Ovary (tissue), 9 donors: Measurements from ENCODE around the gene LILRA6. TPM values are rescaled to one million over a fixed set of nuclear protein-coding genes. Genes with fewer than 3 reads are reported as not detected.

Source experiments
- microRNA-seq, 3 donors: library from miRNA; unstranded; fragments of <30 nt; microRNA quantifications; one replicate each; pipeline versions ENCODE4 to v1.2.0, GENCODE V29; 2019 to 2020
- polyA plus RNA-seq, 2 donors: library from polyadenylated mRNA; stranded (reverse); fragments of 200-250 nt in 1 of 2; fragments of 350-450 nt in 1 of 2; fragmentation: Illumina TruSeq in 1 of 2; extraction: RNeasy Lipid Tissue Mini Kit (QIAGEN cat#74804) in 1 of 2; gene quantifications; one replicate each; pipeline ENCODE4 v1.2.3, GENCODE V29; 2013 to 2014
- small RNA-seq: library from RNA; depleted of rRNA; stranded (forward); fragments of <200 nt; gene quantifications from one replicate; pipeline ENCODE3, GENCODE V24; 2016
- total RNA-seq, 7 donors: library from RNA; depleted of rRNA in 2 of 7; stranded (reverse); fragments of >200 nt in 2 of 7; fragmentation: NEBNext Ultra II Directional in 3 of 7; extraction: Animal tissue kit (Norgen Biotek cat#: 25700) in 3 of 7; gene quantifications; one replicate each; pipeline versions ENCODE4 v1.1.0 to v1.2.4, GENCODE V29; 2016 to 2023
- donor health status: DM: no; HTN: no; CAD: no; lungs with moderate emphysema.
- donor health status: DM: no; HTN: no; CAD: no.
- donor health status: Bipolar disorder and iron deficiency.
- donor health status: DM: yes; HTN: yes; CAD: no.
- donor health status: DM: no; HTN: no; CAD: no.
- donor health status: DM: yes; HTN: yes; CAD: no.

The LILRA6 gene
- total and polyA plus RNA-seq, 9 donors, result 0.61 to 2.7 (median 1.2) TPM

Small RNA genes lying within 50 kb of the gene (microRNA-seq; reads per million reads assigned to microRNA genes)
- gene MIR4752, result 0 reads per million in 3 donors

Small RNA genes lying within 50 kb of the gene (small RNA-seq; reads per million reads assigned to genes)
- gene MIR4752 (not detected), gene RNU6-1307P (not detected)

Other genes with a start within 250 kb of the LILRA6 start
- not detected for gene VSTM1, start 178.9 kb downstream of the LILRA6 start, total RNA-seq
- not detected for gene VSTM1, start 178.9 kb downstream of the LILRA6 start, polyA plus RNA-seq
- not detected for gene TARM1, start 161.4 kb downstream of the LILRA6 start, total RNA-seq
- not detected for gene TARM1, start 161.4 kb downstream of the LILRA6 start, polyA plus RNA-seq
- gene OSCAR, start 142.0 kb downstream of the LILRA6 start, total RNA-seq, result 1 to 10 TPM; 1.4 to 3.8 (median 2.1) TPM
- 1 to 10 TPM; 1.1 to 1.4 TPM for gene OSCAR, start 142.0 kb downstream of the LILRA6 start, polyA plus RNA-seq
- gene NDUFA3, start 139.9 kb downstream of the LILRA6 start, total RNA-seq, result 100 to 1,000 TPM in 3 of 7 donors, 10 to 100 TPM in 3, 1 to 10 TPM in 1; 6.2 to 110 (median 82.1) TPM
- 100 to 1,000 TPM in 1 of 2 donors, 10 to 100 TPM in 1; 58.3 to 110 TPM for gene NDUFA3, start 139.9 kb downstream of the LILRA6 start, polyA plus RNA-seq
- 10 to 100 TPM in 6 of 7 donors, 1 to 10 TPM in 1; 7.6 to 18.3 (median 12.8) TPM for gene TFPT, start 127.1 kb downstream of the LILRA6 start, total RNA-seq
- 10 to 100 TPM in 1 of 2 donors, 1 to 10 TPM in 1; 2.4 to 14.1 TPM for gene TFPT, start 127.1 kb downstream of the LILRA6 start, polyA plus RNA-seq
- gene PRPF31, start 127.0 kb downstream of the LILRA6 start, total RNA-seq, result 10 to 100 TPM; 30.0 to 59.5 (median 48.8) TPM
- 10 to 100 TPM; 51.1 to 62.2 TPM for gene PRPF31, start 127.0 kb downstream of the LILRA6 start, polyA plus RNA-seq
- gene CNOT3, start 105.0 kb downstream of the LILRA6 start, total RNA-seq, result 10 to 100 TPM; 14.4 to 44.8 (median 41.6) TPM
- 10 to 100 TPM; 30.9 to 65.6 TPM for gene CNOT3, start 105.0 kb downstream of the LILRA6 start, polyA plus RNA-seq
- 10 to 100 TPM in 1 of 7 donors, 1 to 10 TPM in 6; 6.4 to 11.1 (median 8.5) TPM for gene LENG1, start 83.1 kb downstream of the LILRA6 start, total RNA-seq
- gene LENG1, start 83.1 kb downstream of the LILRA6 start, polyA plus RNA-seq, result 10 to 100 TPM in 1 of 2 donors, 1 to 10 TPM in 1; 5.2 to 14.0 TPM
- gene TMC4, start 69.6 kb downstream of the LILRA6 start, total RNA-seq, result 100 to 1,000 TPM in 1 of 7 donors, 10 to 100 TPM in 1, 1 to 10 TPM in 3, under 1 TPM in 2; 0.45 to 103 (median 6.5) TPM
- gene TMC4, start 69.6 kb downstream of the LILRA6 start, polyA plus RNA-seq, result under 1 TPM; 0.79 to 0.87 TPM
- 100 to 1,000 TPM in 1 of 7 donors, 10 to 100 TPM in 6; 41.8 to 105 (median 56.8) TPM for gene MBOAT7, start 53.2 kb downstream of the LILRA6 start, total RNA-seq
- gene MBOAT7, start 53.2 kb downstream of the LILRA6 start, polyA plus RNA-seq, result 10 to 100 TPM; 41.0 to 51.3 TPM
- 10 to 100 TPM; 47.3 to 98.8 (median 56.2) TPM for gene TSEN34, start 51.5 kb downstream of the LILRA6 start, total RNA-seq
- 10 to 100 TPM; 12.5 to 71.9 TPM for gene TSEN34, start 51.5 kb downstream of the LILRA6 start, polyA plus RNA-seq
- gene RPS9, start 41.9 kb downstream of the LILRA6 start, total RNA-seq, result 1,000 to 10,000 TPM; 2,142 to 5,150 (median 2,841) TPM
- gene RPS9, start 41.9 kb downstream of the LILRA6 start, polyA plus RNA-seq, result 1,000 to 10,000 TPM in 1 of 2 donors, 100 to 1,000 TPM in 1; 386 to 6,488 TPM
- gene LILRB3, start 19.8 kb downstream of the LILRA6 start, total RNA-seq, result 1 to 10 TPM in 6 of 7 donors, under 1 TPM in 1; 0.31 to 5.5 (median 2.5) TPM
- 1 to 10 TPM; 1.7 to 4.9 TPM for gene LILRB3, start 19.8 kb downstream of the LILRA6 start, polyA plus RNA-seq
- gene LILRB5, start 14.5 kb upstream of the LILRA6 start, total RNA-seq, result 1 to 10 TPM; 2.0 to 9.1 (median 3.1) TPM
- 10 to 100 TPM in 1 of 2 donors, 1 to 10 TPM in 1; 1.8 to 10.6 TPM for gene LILRB5, start 14.5 kb upstream of the LILRA6 start, polyA plus RNA-seq
- 10 to 100 TPM in 1 of 7 donors, 1 to 10 TPM in 5, under 1 TPM in 1; 0.24 to 15.1 (median 2.1) TPM for gene LILRB2, start 38.3 kb upstream of the LILRA6 start, total RNA-seq
- 1 to 10 TPM; 1.3 to 2.6 TPM for gene LILRB2, start 38.3 kb upstream of the LILRA6 start, polyA plus RNA-seq
- 1 to 10 TPM in 2 of 7 donors, under 1 TPM in 4, not detected in 1; 0.33 to 4.6 (median 0.62) TPM for gene LILRA5, start 70.4 kb upstream of the LILRA6 start, total RNA-seq
- 1 to 10 TPM in 1 of 2 donors, under 1 TPM in 1; 0.91 to 1.0 TPM for gene LILRA5, start 70.4 kb upstream of the LILRA6 start, polyA plus RNA-seq
- under 1 TPM in 2 of 7 donors, not detected in 5; 0.17 to 0.67 TPM for gene LILRA4, start 96.4 kb upstream of the LILRA6 start, total RNA-seq
- under 1 TPM in 1 of 2 donors, not detected in 1; 0.33 TPM for gene LILRA4, start 96.4 kb upstream of the LILRA6 start, polyA plus RNA-seq
- 10 to 100 TPM in 2 of 7 donors, 1 to 10 TPM in 5; 4.7 to 22.2 (median 6.9) TPM for gene LAIR1, start 122.1 kb upstream of the LILRA6 start, total RNA-seq
- gene LAIR1, start 122.1 kb upstream of the LILRA6 start, polyA plus RNA-seq, result 10 to 100 TPM in 1 of 2 donors, 1 to 10 TPM in 1; 4.9 to 21.2 TPM
- 10 to 100 TPM in 1 of 7 donors, 1 to 10 TPM in 5, under 1 TPM in 1; 0.95 to 34.2 (median 7.5) TPM for gene TTYH1, start 172.7 kb upstream of the LILRA6 start, total RNA-seq
- gene TTYH1, start 172.7 kb upstream of the LILRA6 start, polyA plus RNA-seq, result 1 to 10 TPM in 1 of 2 donors, under 1 TPM in 1; 0.25 to 1.3 TPM
- gene LENG8, start 206.4 kb upstream of the LILRA6 start, total RNA-seq, result 100 to 1,000 TPM; 105 to 207 (median 156) TPM
- gene LENG8, start 206.4 kb upstream of the LILRA6 start, polyA plus RNA-seq, result 100 to 1,000 TPM in 1 of 2 donors, 10 to 100 TPM in 1; 29.9 to 122 TPM
- gene LENG9, start 221.0 kb upstream of the LILRA6 start, total RNA-seq, result 1 to 10 TPM; 2.7 to 8.3 (median 5.5) TPM
- 1 to 10 TPM in 1 of 2 donors, under 1 TPM in 1; 0.70 to 3.0 TPM for gene LENG9, start 221.0 kb upstream of the LILRA6 start, polyA plus RNA-seq
- gene CDC42EP5, start 230.5 kb upstream of the LILRA6 start, total RNA-seq, result 10 to 100 TPM in 6 of 7 donors, 1 to 10 TPM in 1; 7.8 to 31.0 (median 18.8) TPM
- gene CDC42EP5, start 230.5 kb upstream of the LILRA6 start, polyA plus RNA-seq, result 10 to 100 TPM in 1 of 2 donors, under 1 TPM in 1; 0.55 to 13.2 TPM